GM12878 (cell line): ENCODE measurements around the gene RNF168. TPM values are rescaled to one million over a fixed set of nuclear protein-coding genes. Genes with fewer than 3 reads are reported as not detected.
A peak's percentile ranks its signal among the peaks of the same experiment; 100 is the strongest.

ENCODE experiments used
- GATAD2B ChIP-seq: fragments of 450-650 bp; conservative IDR thresholded peaks from 2 replicates; pipeline ENCODE4 v1.6.1; 2017; ENCODE audit warnings: low read depth, mild to moderate bottlenecking, moderate library complexity
- IRF5 ChIP-seq: fragments of 450-650 bp; IDR thresholded peaks from 2 replicates; pipeline ENCODE4 v1.6.1; 2017; ENCODE audit warnings: borderline replicate concordance
- LARP7 ChIP-seq: fragments of 450-650 bp; IDR thresholded peaks from 2 replicates; pipeline ENCODE4 v1.6.1; 2017; ENCODE audit warnings: mild to moderate bottlenecking
- NFYA ChIP-seq: IDR thresholded peaks from 2 replicates; pipeline ENCODE4 v1.6.1; 2011; ENCODE audit warnings: low read depth, mild to moderate bottlenecking, low read length, improper control_type of control experiment, borderline replicate concordance
- RBBP5 ChIP-seq: fragments of 200-600 bp; sonication (generic); conservative IDR thresholded peaks from 2 replicates; pipeline ENCODE4 v1.6.1; 2016
- RELB ChIP-seq: fragments of 450-650 bp; IDR thresholded peaks from 2 replicates; pipeline ENCODE4 v1.6.1; 2017; ENCODE audit warnings: low read depth, mild to moderate bottlenecking, moderate library complexity
- STAT3 ChIP-seq: IDR thresholded peaks from 2 replicates; pipeline ENCODE4 v1.6.1; 2011; ENCODE audit warnings: low read depth, low read length, improper control_type of control experiment
- TAF1 ChIP-seq: IDR thresholded peaks from 2 replicates; pipeline ENCODE4 v1.6.1; 2011; ENCODE audit warnings: mild to moderate bottlenecking, low read depth, low read length, borderline replicate concordance
- WRNIP1 ChIP-seq: IDR thresholded peaks from 2 replicates; pipeline ENCODE4 v1.6.1; 2011; ENCODE audit warnings: low read depth, low read length, improper control_type of control experiment, borderline replicate concordance
- ZBED1 ChIP-seq: IDR thresholded peaks from 2 replicates; pipeline ENCODE4 v1.6.1; 2016; ENCODE audit warnings: borderline replicate concordance
- ZBTB33 ChIP-seq: fragments of 450-650 bp; IDR thresholded peaks from 2 replicates; pipeline ENCODE4 v1.6.1; 2017; ENCODE audit warnings: mild to moderate bottlenecking
- ZNF24 ChIP-seq: fragments of 450-650 bp; IDR thresholded peaks from 2 replicates; pipeline ENCODE4 v1.6.1; 2017; ENCODE audit warnings: antibody characterized with exemption, mild to moderate bottlenecking
- polyA plus RNA-seq, 11 experiments: library from polyadenylated mRNA; depleted of rRNA in 4 of 11; unstranded in 6 of 11; stranded (reverse) in 5 of 11; fragments of >200 nt; fragmentation: Nextera tagmentation in 4 of 11; fragmentation: Illumina TruSeq in 1 of 11; extraction: Ambion mirVana in 4 of 11; extraction: Trizol in 1 of 11; gene quantifications; 1 replicate in 1 of 11; 2 replicates in 10 of 11; pipeline versions ENCODE4 v1.2.1 to v1.2.3, GENCODE V29; 2011 to 2016; ENCODE audit warnings: inconsistent platforms in 2 of 11, missing spikeins in 2 of 11, low read depth in 1 of 11
- total RNA-seq, 4 experiments: library from RNA; depleted of rRNA in 3 of 4; stranded (reverse); fragments of >200 nt in 3 of 4; fragmentation: Illumina TruSeq in 1 of 4; extraction: Trizol in 1 of 4; gene quantifications; 2 replicates each; pipeline versions ENCODE4 v1.2.1 to v1.2.3, GENCODE V29; 2013 to 2021

Gene RNF168
- total and polyA plus RNA-seq, 10 of the 15 experiments (the other 5 are each of a cell fraction or from before 2014, with no cell fraction given) = 12.7 to 47.5 (median 24.8) TPM

- TF ChIP-seq STAT3 (no peak), RBBP5 (no peak), ZBTB33 (no peak), NFYA (no peak), TAF1 (0 out of 2 replicates have a peak, but pooled peaks have one; percentile 54), RELB (no peak; the same call in 1 of the 2 replicates), ZBED1 (no peak), ZNF24 (peak; percentile 11; the same call in 1 of the 2 replicates), GATAD2B (peak; percentile 15; the same call in 1 of the 2 replicates), IRF5 (no peak), WRNIP1 (no peak), LARP7 (no peak; the same call in 1 of the 2 replicates)
- TF ChIP-seq, all 136 proteins: peak for 38
Measured at GRCh38 chr3:196432137-196432879, 71.3 kb downstream of the RNF168 start, which contains the start of gene UBXN7 (continued).
